K562 (cell line): ENCODE data around the gene TRAP1. TPM values are rescaled to one million over a fixed set of nuclear protein-coding genes. Genes with fewer than 3 reads are reported as not detected.

ENCODE experiments used
- ATAC-seq: fragments of 200-7000 bp; cut with Tn5 transposase; 3 replicates; pipeline ENCODE4 v1.9.1; 2020; ENCODE audit warnings: moderate library complexity
- BruUV-seq: library from RNA; stranded (reverse); fragments of 400-500 nt; replicated peaks from 2 replicates; lab custom pipeline; 2021; lab: Mats Ljungman, UMichigan
- CTCF ChIA-PET: fragments of 300-600 bp; formaldehyde crosslinking; extraction: SDS; loops from one replicate; lab custom pipeline; 2021; ENCODE audit warnings: low intra/inter-chr PET ratio; lab: Yijun Ruan, JAX
- POLR2A ChIA-PET: fragments of 300-600, 350-650 bp; sonication (Branson Sonifier 250); formaldehyde crosslinking; extraction: SDS; loops from one replicate; lab custom pipeline; 2021; ENCODE audit warnings: antibody characterized with exemption, inconsistent platforms; lab: Yijun Ruan, JAX
- DNase-seq, 4 experiments: peaks; one replicate each; pipeline versions ENCODE4 v3.0.0 to v3.0.0-alpha.2; 2011 to 2018; ENCODE audit warnings: low spot score in 3 of 4, mixed read lengths in 3 of 4; ENCODE audit errors: extremely low read depth in 1 of 4
- FAIRE-seq: peaks from 2 replicates; lab custom pipeline; 2011; peaks lifted over from hg19 to GRCh38; lab: Jason Lieb, UNC
- H2AFZ ChIP-seq: 2 replicates; pipeline ENCODE4 v1.6.0; 2011; ENCODE audit warnings: low read depth, low read length, control low read depth, inconsistent platforms
- H3K27ac ChIP-seq: fragments of 200-600 bp; 3 replicates; pipeline ENCODE4 v1.8.0; 2011; ENCODE audit warnings: low read depth, mild to moderate bottlenecking, control low read depth, inconsistent platforms, low read length, moderate library complexity, mixed read lengths; ENCODE audit errors: extremely low read depth
- H3K27me3 ChIP-seq, 2 experiments: fragments of 300-600 bp in 1 of 2; 2 replicates in 1 of 2; 3 replicates in 1 of 2; pipeline versions ENCODE4 v1.6.0 to v1.8.0; 2011; ENCODE audit warnings: inconsistent platforms in 2 of 2, low read length in 2 of 2, mild to moderate bottlenecking in 1 of 2, mixed read lengths in 1 of 2, moderate library complexity in 1 of 2; ENCODE audit not compliant: control insufficient read depth in 2 of 2, insufficient read depth in 2 of 2
- H3K36me3 ChIP-seq: fragments of 300-600 bp; 3 replicates; pipeline ENCODE4 v1.8.0; 2011; ENCODE audit warnings: mild to moderate bottlenecking, low read length, inconsistent platforms; ENCODE audit not compliant: control insufficient read depth, insufficient read depth
- H3K4me1 ChIP-seq, 2 experiments: fragments of 200-600 bp in 1 of 2; replicated peaks in 1 of 2; 2 replicates in 1 of 2; 3 replicates in 1 of 2; pipeline versions ENCODE4 v1.5.1 to v1.8.0; 2011; ENCODE audit warnings: inconsistent platforms in 2 of 2, low read length in 2 of 2, mild to moderate bottlenecking in 1 of 2, mixed read lengths in 1 of 2, moderate library complexity in 1 of 2; ENCODE audit not compliant: control insufficient read depth in 2 of 2, insufficient read depth in 2 of 2
- H3K4me2 ChIP-seq: 2 replicates; pipeline ENCODE4 v1.6.1; 2011; ENCODE audit warnings: low read length, control low read depth, inconsistent platforms, mixed read lengths; ENCODE audit not compliant: insufficient read depth
- H3K4me3 ChIP-seq: fragments of 200-600 bp; sonication (generic), shearing (Covaris generic); 2 replicates; pipeline ENCODE4 v1.5.1; 2016; ENCODE audit warnings: control low read depth, inconsistent platforms
- H3K79me2 ChIP-seq: fragments of 200-600 bp; 3 replicates; pipeline ENCODE4 v1.8.0; 2011; ENCODE audit warnings: low read length, inconsistent platforms; ENCODE audit not compliant: control insufficient read depth, insufficient read depth
- H3K9ac ChIP-seq, 2 experiments: 2 replicates each; pipeline versions ENCODE4 v1.6.0 to v1.6.1; 2011; ENCODE audit warnings: low read depth in 2 of 2, low read length in 2 of 2, control low read depth in 1 of 2, inconsistent platforms in 1 of 2, mild to moderate bottlenecking in 1 of 2, mixed read lengths in 1 of 2; ENCODE audit not compliant: insufficient read depth in 1 of 2
- H3K9me1 ChIP-seq: one replicate; pipeline ENCODE4 v1.6.0; 2011; ENCODE audit warnings: inconsistent platforms, mild to moderate bottlenecking, low read length, moderate library complexity; ENCODE audit not compliant: control insufficient read depth, insufficient read depth
- H3K9me3 ChIP-seq: replicated peaks from 2 replicates; pipeline ENCODE4 v1.5.1; 2011; ENCODE audit warnings: low read depth, low read length, inconsistent platforms; ENCODE audit not compliant: control insufficient read depth, insufficient read depth
- H4K20me1 ChIP-seq: replicated peaks from 2 replicates; pipeline ENCODE4 v1.6.1; 2011; ENCODE audit warnings: low read length, inconsistent platforms, mixed read lengths; ENCODE audit not compliant: control insufficient read depth, insufficient read depth
- KLF6 ChIP-seq: fragments of 250-450 bp; sonication (Bioruptor Pico); IDR thresholded peaks from 2 replicates; pipeline ENCODE4 v1.4.0; 2020; ENCODE audit warnings: mild to moderate bottlenecking, moderate library complexity, borderline replicate concordance
- NFIC ChIP-seq: fragments of 450-650 bp; IDR thresholded peaks from 2 replicates; pipeline ENCODE4 v1.6.1; 2017; ENCODE audit warnings: mild to moderate bottlenecking, inconsistent platforms
- POLR2G ChIP-seq: fragments of 200-400 bp; formaldehyde crosslinking; IDR thresholded peaks from 2 replicates; pipeline ENCODE4 v1.6.1; 2017; ENCODE audit warnings: low read depth, mild to moderate bottlenecking, antibody characterized with exemption, low read length, moderate library complexity
- SIX5 ChIP-seq, 2 experiments: IDR thresholded peaks; 2 replicates each; pipeline ENCODE4 v1.6.1; 2011; ENCODE audit warnings: low read length in 2 of 2, borderline replicate concordance in 1 of 2, low read depth in 1 of 2, mild to moderate bottlenecking in 1 of 2, moderate library complexity in 1 of 2; ENCODE audit not compliant: insufficient read depth in 1 of 2
- ZNF3 ChIP-seq: fragments of 250-450 bp; sonication (Bioruptor Pico); IDR thresholded peaks from 2 replicates; pipeline ENCODE4 v1.5.0; 2021; ENCODE audit warnings: mild to moderate bottlenecking, moderate library complexity
- ZNF512 ChIP-seq: IDR thresholded peaks from 2 replicates; pipeline ENCODE4 v1.6.1; 2016; ENCODE audit warnings: missing genetic modification characterization, missing compliant biosample characterization
- WGBS: fragments of 100-300 bp; shearing (Covaris generic); methylation state at CpG from one replicate; pipeline ENCODE4 v1.1.6; 2016; ENCODE audit warnings: low coverage, mixed read lengths; ENCODE audit not compliant: insufficient coverage; ENCODE audit errors: missing lambda C conversion rate; 5-methylcytosine and 5-hydroxymethylcytosine counted together
- in situ Hi-C: fragments of 300-500 bp; cut with MboI; formaldehyde crosslinking; loops from 4 replicates; pipeline ENCODE4 v1.15.0; 2018; ENCODE audit warnings: inconsistent platforms, mixed read lengths
- intact Hi-C: fragments of 100-400 bp; cut with micrococcal nuclease; formaldehyde crosslinking; loops from 2 replicates; pipeline ENCODE4 v1.14.2; 2022
- polyA plus RNA-seq, 8 experiments: library from polyadenylated mRNA; depleted of rRNA in 4 of 8; stranded (reverse) in 5 of 8; unstranded in 3 of 8; fragments of >200 nt; fragmentation: Nextera tagmentation in 2 of 8; fragmentation: Illumina TruSeq in 1 of 8; extraction: Ambion mirVana in 2 of 8; extraction: Trizol in 1 of 8; gene quantifications; 2 replicates each; pipeline versions ENCODE4 v1.2.1 to v1.2.3, GENCODE V29; 2011 to 2014; ENCODE audit warnings: inconsistent platforms in 1 of 8, missing spikeins in 1 of 8
- total RNA-seq, 7 experiments: library from RNA; depleted of rRNA in 6 of 7; stranded (reverse); fragments of >200 nt in 6 of 7; fragmentation: Illumina TruSeq in 2 of 7; extraction: Trizol in 2 of 7; gene quantifications; 2 replicates each; pipeline versions ENCODE4 v1.2.1 to v1.2.3, GENCODE V29; 2011 to 2021; ENCODE audit warnings: low replicate concordance in 1 of 7

The TRAP1 gene
- total and polyA plus RNA-seq, 9 of the 15 experiments (the other 6 are each of a cell fraction or from before 2014, with no cell fraction given): 19.1 to 436 (median 301) TPM

- ChIA-PET CTCF (interaction anchor here (0.8 kb wide), 1 partner anchor 488 kb away, joined by 3 read pairs; no protein-coding TSS in a partner anchor), POLR2A (no interaction called here)
- intact Hi-C loops: no loop called here
These were observed 64.7 kb downstream of the TRAP1 start for GRCh38 chr16:3652373-3653195.

DNA sequence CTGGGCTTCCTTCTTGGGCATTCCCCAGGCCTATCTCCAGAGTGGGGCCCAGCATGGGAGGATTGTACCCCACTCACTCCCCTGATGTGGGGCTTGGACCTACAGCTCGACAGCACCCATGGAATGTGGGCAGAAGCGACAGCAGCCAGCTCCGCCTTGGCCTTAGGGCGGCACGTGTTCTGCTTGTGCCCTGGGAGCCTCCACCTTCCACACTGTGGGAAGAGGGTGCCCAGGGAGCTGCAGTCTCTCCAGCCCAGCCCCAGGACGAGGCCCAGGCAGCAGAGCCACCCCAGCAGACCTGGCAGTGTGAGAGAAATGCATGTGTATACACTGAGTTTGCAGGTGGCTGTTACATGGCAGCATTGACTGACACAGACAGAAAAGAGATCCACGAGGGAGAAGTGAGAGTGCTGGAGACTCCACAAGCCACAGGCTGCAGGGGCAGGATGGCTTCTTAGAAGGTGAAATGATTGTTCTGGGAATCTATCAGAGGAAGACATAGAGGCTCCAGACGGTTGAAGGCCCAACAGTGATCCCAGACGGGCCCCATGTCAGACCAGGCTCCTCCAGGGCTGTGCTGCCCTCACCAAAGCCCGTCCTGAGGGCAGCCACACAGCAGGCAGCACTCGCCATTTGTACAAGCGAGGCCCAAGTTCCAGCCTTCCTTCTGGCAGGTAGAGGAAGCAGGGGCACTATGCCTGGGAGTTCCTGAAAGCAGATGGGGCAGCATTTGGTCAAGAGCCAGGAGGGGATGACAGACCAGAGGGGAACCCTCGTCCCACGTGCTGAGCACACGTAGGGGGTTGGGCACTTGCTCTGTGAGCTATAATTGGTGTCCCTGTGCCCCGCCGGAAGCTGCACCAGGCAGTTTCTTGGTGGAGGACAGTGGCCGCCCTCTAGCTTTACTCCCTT is 65.6 kb downstream of the TRAP1 start:
- FAIRE-seq: no peak
- DNase-seq: no peak
- Histone ChIP-seq H3K36me3 (peaks cover 44% of the 10 kb centered on the region), H2AFZ (no peak overlapping the region), H3K27ac (no peak overlapping the region), H3K9ac (peak overlapping the region in 1 of 2 experiments; percentile 56; a peak in 1 of 4 replicates), H3K4me3 (no peak overlapping the region), H4K20me1 (no peaks in the 10 kb centered on the region), H3K27me3 (no peaks in the 10 kb centered on the region), H3K9me3 (no peaks in the 10 kb centered on the region), H3K9me1 (no peaks in the 10 kb centered on the region), H3K4me2 (no peak overlapping the region), H3K4me1 (peaks cover 9 to 26% of the 10 kb centered on the region in 2 experiments), H3K79me2 (no peaks in the 10 kb centered on the region)
- WGBS: 69% methylated on average over 12 of the region's 18 CpGs
- intact Hi-C loops: no loop called here
- in situ Hi-C loops: no loop called here
- BruUV-seq: no TSS peak
- CTCF ChIA-PET: interaction anchor here (0.8 kb wide), 1 partner anchor 488 kb away, joined by 3 read pairs; no protein-coding TSS in a partner anchor
- POLR2A ChIA-PET: no interaction called here
- ATAC-seq: no peak
- TF ChIP-seq POLR2G: peak; percentile 27; the same call in 1 of the 2 replicates
- no peak for TF ChIP-seq ZNF3
- TF ChIP-seq ZNF512 (tag): no peak
- no peak for TF ChIP-seq SIX5 (IDR thresholded peaks at IDR 0.05; ENCODE audit: borderline replicate concordance in 1 of 2, insufficient read depth in 1 of 2, low read depth in 1 of 2, low read length in 2 of 2)

More at GRCh38 chr16:3652373-3653195, 64.7 kb downstream of the TRAP1 start:
- no peak overlapping the region for H3K4me3 ChIP-seq
- no peak for DNase-seq
- in situ Hi-C loops: no loop called here
- no peaks in the 10 kb centered on the region for H3K27me3 ChIP-seq
- H3K9me1 ChIP-seq: no peaks in the 10 kb centered on the region
- TF ChIP-seq NFIC (peak; percentile 25; the same call in 1 of the 2 replicates), KLF6 (no peak)
- H3K4me2 ChIP-seq: no peak overlapping the region
- no TSS peak for BruUV-seq
- H2AFZ ChIP-seq: no peak overlapping the region
- H4K20me1 ChIP-seq: no peaks in the 10 kb centered on the region
- 79% methylated on average over 12 of the region's 14 CpGs for WGBS
- H3K27ac ChIP-seq: no peak overlapping the region
- H3K9me3 ChIP-seq: no peaks in the 10 kb centered on the region
- H3K36me3 ChIP-seq: peaks cover 53% of the 10 kb centered on the region
- no peaks in the 10 kb centered on the region for H3K79me2 ChIP-seq
- peaks cover 6 to 28% of the 10 kb centered on the region in 2 experiments; a peak in 4 of 5 replicates for H3K4me1 ChIP-seq
- ATAC-seq: no peak
- no peak for FAIRE-seq
- peak overlapping the region in 1 of 2 experiments; percentile 73; a peak in 2 of 4 replicates for H3K9ac ChIP-seq
